Aortic smooth muscle cell (primary cell): Measurements from ENCODE around the gene CENPK. TPM values are rescaled to one million over a fixed set of nuclear protein-coding genes. Genes with fewer than 3 reads are reported as not detected.

Source experiments
- total RNA-seq: library from RNA; depleted of rRNA; stranded (reverse); fragments of >200 nt; gene quantifications from 2 replicates; pipeline ENCODE4 v1.2.3, GENCODE V29; 2014

The CENPK gene, protein sequence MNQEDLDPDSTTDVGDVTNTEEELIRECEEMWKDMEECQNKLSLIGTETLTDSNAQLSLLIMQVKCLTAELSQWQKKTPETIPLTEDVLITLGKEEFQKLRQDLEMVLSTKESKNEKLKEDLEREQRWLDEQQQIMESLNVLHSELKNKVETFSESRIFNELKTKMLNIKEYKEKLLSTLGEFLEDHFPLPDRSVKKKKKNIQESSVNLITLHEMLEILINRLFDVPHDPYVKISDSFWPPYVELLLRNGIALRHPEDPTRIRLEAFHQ
- total RNA-seq = 14.9 and 15.2 TPM in 2 replicates

DNA sequence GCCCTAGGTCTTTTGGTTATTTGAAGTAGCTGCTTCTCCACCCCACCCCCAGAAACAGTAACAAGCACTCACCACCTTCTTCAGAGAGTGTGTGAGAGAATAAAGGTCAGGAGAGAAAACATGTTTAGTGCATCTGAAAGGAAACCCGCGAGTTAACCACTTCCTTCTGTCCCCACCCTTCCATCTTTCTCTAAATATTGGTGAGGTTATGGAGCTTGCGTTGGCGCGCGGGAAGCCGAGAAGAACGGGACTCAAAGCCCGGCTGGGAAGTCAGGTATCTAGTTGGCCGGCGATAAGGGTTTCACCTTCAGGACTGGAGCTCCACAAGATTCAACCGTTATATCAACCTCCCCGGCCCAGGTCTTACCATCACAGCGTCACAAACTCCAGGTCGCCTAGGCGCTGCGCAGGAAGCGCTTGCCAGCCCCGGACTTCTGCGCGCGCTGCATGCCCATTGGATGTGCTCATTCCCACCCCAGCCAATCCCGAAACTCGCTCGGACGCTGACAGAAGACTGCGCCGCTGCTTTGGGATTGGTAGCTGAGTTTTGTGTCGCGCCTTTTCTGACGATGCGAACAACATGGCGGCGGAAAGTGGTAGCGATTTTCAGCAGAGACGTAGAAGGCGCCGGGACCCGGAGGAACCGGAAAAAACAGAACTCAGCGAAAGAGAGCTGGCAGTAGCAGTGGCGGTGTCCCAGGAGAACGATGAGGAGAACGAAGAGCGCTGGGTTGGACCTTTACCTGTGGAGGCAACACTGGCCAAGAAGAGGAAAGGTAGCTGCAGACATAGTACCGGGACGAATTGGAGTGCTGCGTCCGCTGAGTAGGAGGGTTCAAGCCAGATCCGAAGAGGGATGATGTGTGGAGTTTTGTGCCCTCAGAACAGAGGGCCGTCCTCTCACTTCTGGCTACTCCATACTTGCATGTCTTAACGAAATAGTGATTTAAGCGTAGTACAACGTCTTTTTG is at the start of gene CENPK, which contains the start of gene PPWD1:
Gene CENPK (minus strand): TSS at position 438 of the 971 bp plus-strand sequence. CDS start 8,261 bp downstream, outside the sequence.
Gene PPWD1 (plus strand): TSS at position 566 of the 971 bp plus-strand sequence. CDS start 15 bp downstream, at position 581.

DNA sequence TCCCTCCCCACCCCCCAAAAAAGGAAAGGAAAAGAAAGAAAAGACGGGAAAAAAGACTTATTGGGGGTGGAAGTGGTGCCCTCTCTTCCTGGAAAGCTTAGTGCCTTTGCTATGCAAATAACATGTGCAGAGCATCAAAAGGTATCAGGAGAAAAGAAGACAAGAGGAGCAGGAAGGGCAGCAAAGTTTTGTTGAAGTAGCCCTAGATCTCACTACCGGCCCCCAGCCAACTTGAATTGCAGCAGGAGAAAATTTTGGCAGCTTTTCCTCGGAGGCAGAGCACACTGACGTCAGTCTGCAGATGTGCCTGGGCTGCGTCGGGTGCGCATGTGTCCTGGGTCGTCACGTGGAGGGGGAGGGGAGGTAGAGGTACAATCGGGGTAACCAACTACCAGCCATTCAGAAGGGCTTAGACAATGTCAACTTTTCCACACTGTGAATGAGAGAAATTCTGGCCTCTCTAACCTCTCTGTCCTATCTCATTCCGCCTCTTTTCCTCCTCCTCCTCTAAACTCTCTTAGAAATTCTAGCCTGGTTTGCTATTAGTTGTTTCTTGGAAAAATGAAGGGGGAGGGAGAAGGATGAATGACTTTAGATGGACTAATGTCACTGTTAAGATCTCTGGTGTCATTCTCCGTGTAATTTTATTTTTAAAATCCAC is 81.2 kb downstream of the CENPK start, which contains the start of gene ADAMTS6:
Gene ADAMTS6 (minus strand): TSS at position 286 of the 661 bp plus-strand sequence. CDS start 8,247 bp downstream, outside the sequence.

Other genes with a start within 250 kb of the CENPK start
- gene ADAMTS6, start 81.2 kb downstream of the CENPK start, total RNA-seq = 23.5 and 35.9 TPM in 2 replicates
- 33.8 and 44.0 TPM in 2 replicates for gene PPWD1, start 128 bp upstream of the CENPK start, total RNA-seq
- gene TRIM23, start 61.2 kb upstream of the CENPK start, total RNA-seq = 33.4 and 34.1 TPM in 2 replicates
- 3.0 and 3.2 TPM in 2 replicates for gene SHLD3, start 61.9 kb upstream of the CENPK start, total RNA-seq
- gene TRAPPC13, start 61.9 kb upstream of the CENPK start, total RNA-seq = 29.6 and 35.2 TPM in 2 replicates
- gene SGTB, start 158.9 kb upstream of the CENPK start, total RNA-seq = 11.8 and 13.6 TPM in 2 replicates
- 19.8 and 22.3 TPM in 2 replicates for gene NLN, start 159.0 kb upstream of the CENPK start, total RNA-seq